ENCODE data around the gene ARL13A.
"Not testable (repeated sequence)": the region's sequence is repeated elsewhere in the genome, so short reads cannot be mapped to it uniquely, and the experiment has no call there.

The ARL13A gene

DNA sequence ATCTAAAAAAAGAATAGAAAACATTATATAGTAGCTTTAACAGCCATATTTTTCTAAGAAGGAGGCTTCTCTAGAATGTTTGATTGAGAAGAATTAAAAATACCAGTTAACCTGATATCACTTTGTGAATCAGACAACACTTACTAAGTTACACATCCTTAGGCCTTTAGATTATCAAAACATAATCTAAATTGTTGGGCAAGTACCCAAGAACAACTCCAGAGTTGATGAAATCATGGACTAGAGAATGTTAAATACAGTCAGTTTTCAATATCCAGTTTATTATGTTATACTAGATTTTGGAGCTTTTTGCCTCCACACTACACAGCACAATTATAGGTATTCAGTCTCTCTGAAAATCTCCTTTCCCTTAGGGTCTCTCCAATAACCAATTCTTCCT lies 39.6 kb downstream of the ARL13A start:
- H3K79me2 ChIP-seq (ENCODE audit: insufficient read depth, low read length) = no peaks in the 10 kb centered on the region
- H3K9ac ChIP-seq (ENCODE audit: low read length) = no peak overlapping the region
- H3K4me2 ChIP-seq (ENCODE audit: low read depth, low read length, poor library complexity, severe bottlenecking) = no peak overlapping the region
- no peak overlapping the region for H3K4me3 ChIP-seq (ENCODE audit: insufficient read depth, low read length, poor library complexity, severe bottlenecking)
- H3K9me2 ChIP-seq (replicated peaks; ENCODE audit: insufficient read depth, low read length) = no peaks in the 10 kb centered on the region
- H3F3A ChIP-seq (ENCODE audit: insufficient read depth) = no peaks in the 10 kb centered on the region
- TF ChIP-seq, protein P1, sequence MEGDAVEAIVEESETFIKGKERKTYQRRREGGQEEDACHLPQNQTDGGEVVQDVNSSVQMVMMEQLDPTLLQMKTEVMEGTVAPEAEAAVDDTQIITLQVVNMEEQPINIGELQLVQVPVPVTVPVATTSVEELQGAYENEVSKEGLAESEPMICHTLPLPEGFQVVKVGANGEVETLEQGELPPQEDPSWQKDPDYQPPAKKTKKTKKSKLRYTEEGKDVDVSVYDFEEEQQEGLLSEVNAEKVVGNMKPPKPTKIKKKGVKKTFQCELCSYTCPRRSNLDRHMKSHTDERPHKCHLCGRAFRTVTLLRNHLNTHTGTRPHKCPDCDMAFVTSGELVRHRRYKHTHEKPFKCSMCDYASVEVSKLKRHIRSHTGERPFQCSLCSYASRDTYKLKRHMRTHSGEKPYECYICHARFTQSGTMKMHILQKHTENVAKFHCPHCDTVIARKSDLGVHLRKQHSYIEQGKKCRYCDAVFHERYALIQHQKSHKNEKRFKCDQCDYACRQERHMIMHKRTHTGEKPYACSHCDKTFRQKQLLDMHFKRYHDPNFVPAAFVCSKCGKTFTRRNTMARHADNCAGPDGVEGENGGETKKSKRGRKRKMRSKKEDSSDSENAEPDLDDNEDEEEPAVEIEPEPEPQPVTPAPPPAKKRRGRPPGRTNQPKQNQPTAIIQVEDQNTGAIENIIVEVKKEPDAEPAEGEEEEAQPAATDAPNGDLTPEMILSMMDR (IDR thresholded peaks at IDR 0.05; ENCODE audit: insufficient read depth, low read length, poor library complexity, severe bottlenecking) = no peak
- no peak for TF ChIP-seq EZH2phosphoT487 (conservative IDR thresholded peaks at IDR 0.05; ENCODE audit: low read length)
- no peak overlapping the region for H2AFZ ChIP-seq (ENCODE audit: low read depth, low read length, severe bottlenecking)
- H3K27ac ChIP-seq (ENCODE audit: low read depth, low read length) = no peak overlapping the region
- H3K36me3 ChIP-seq (ENCODE audit: low read length) = peaks cover 3% of the 10 kb centered on the region; the same call in 1 of the 2 replicates
- no peaks in the 10 kb centered on the region for H3K27me3 ChIP-seq (ENCODE audit: low read length)
- no peaks in the 10 kb centered on the region for H4K20me1 ChIP-seq (ENCODE audit: low read depth, low read length)
- H3K9me3 ChIP-seq (ENCODE audit: insufficient read depth, low read length) = no peaks in the 10 kb centered on the region

DNA sequence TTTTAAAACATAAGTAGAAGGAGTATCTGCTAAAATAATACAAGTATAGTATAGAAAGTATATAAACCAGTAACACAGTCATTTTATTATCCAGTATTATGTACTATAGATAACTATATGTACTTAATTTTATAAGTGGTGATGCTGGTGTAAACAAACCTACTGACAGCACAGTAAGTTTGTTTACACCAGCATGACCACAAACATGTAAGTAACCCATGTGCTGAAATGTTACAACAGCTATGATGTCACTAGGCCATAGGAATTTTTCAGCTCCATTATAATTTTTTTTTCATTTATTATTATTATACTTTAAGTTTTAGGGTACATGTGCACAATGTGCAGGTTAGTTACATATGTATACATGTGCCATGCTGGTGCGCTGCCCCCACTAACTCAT lies 42.5 kb downstream of the ARL13A start:
- not testable (repeated sequence) for H3K9me2 ChIP-seq (replicated peaks; ENCODE audit: insufficient read depth, low read length); H3K9ac ChIP-seq (ENCODE audit: low read length); H3K27me3 ChIP-seq (ENCODE audit: low read length); H2AFZ ChIP-seq (ENCODE audit: low read depth, low read length, severe bottlenecking); H3K79me2 ChIP-seq (ENCODE audit: insufficient read depth, low read length); H3F3A ChIP-seq (ENCODE audit: insufficient read depth); H4K20me1 ChIP-seq (ENCODE audit: low read depth, low read length); H3K36me3 ChIP-seq (ENCODE audit: low read length); H3K9me3 ChIP-seq (ENCODE audit: insufficient read depth, low read length); H3K4me3 ChIP-seq (ENCODE audit: insufficient read depth, low read length, poor library complexity, severe bottlenecking); H3K4me2 ChIP-seq (ENCODE audit: low read depth, low read length, poor library complexity, severe bottlenecking); H3K27ac ChIP-seq (ENCODE audit: low read depth, low read length)

DNA sequence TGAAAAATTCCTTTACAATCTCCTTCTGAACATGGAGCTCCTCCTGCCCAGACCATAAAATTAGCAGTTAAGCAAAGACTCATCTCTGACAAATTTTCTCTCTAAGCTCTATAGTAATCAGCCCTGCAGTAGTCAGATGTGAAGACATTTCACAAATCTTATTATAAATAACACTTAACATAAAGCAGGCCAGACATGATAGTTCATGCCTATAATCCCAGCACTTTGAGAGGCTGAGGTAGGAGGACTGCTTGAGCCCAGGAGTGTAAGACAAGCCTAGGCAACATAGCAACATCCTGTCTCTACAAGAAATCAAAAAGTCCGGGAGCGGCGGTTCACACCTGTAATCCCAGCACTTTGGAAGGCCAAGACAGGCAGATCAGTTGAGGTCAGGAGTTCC lies 52.5 kb downstream of the ARL13A start:
- no peak overlapping the region for H2AFZ ChIP-seq (ENCODE audit: low read depth, low read length, severe bottlenecking)
- no peaks in the 10 kb centered on the region for H3K27me3 ChIP-seq (ENCODE audit: low read length)
- H3K27ac ChIP-seq (ENCODE audit: low read depth, low read length) = no peak overlapping the region
- no peak overlapping the region for H3K9ac ChIP-seq (ENCODE audit: low read length)
- H3F3A ChIP-seq (ENCODE audit: insufficient read depth) = no peaks in the 10 kb centered on the region
- no peaks in the 10 kb centered on the region for H3K79me2 ChIP-seq (ENCODE audit: insufficient read depth, low read length)
- no peaks in the 10 kb centered on the region for H3K9me3 ChIP-seq (ENCODE audit: insufficient read depth, low read length)
- H4K20me1 ChIP-seq (ENCODE audit: low read depth, low read length) = no peaks in the 10 kb centered on the region
- H3K36me3 ChIP-seq (ENCODE audit: low read length) = no peaks in the 10 kb centered on the region
- H3K9me2 ChIP-seq (replicated peaks; ENCODE audit: insufficient read depth, low read length) = no peaks in the 10 kb centered on the region
- H3K4me3 ChIP-seq (ENCODE audit: insufficient read depth, low read length, poor library complexity, severe bottlenecking) = no peak overlapping the region
- TF ChIP-seq, protein P1 (IDR thresholded peaks at IDR 0.05; ENCODE audit: insufficient read depth, low read length, poor library complexity, severe bottlenecking) = no peak
- no peak for TF ChIP-seq EZH2phosphoT487 (conservative IDR thresholded peaks at IDR 0.05; ENCODE audit: low read length)
- no peak overlapping the region for H3K4me2 ChIP-seq (ENCODE audit: low read depth, low read length, poor library complexity, severe bottlenecking)

DNA sequence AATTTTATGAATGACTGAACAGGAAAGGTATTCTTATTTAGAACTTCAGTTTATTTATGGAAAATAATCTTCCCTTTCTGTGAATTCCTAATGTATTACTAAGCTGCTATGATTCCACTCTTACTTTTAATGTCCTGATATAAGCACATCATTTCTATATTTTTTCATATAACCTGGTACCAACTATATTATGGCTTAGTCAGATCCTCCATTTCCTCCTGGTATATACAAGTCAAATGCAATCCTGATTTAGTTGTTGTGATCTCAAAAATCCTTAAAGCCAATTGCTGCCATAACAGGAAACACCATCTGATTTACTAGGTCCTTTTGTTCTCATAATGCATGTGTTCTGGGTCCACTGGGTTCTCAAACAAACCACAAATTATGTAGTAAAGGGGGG lies 55.6 kb downstream of the ARL13A start:
- Histone ChIP-seq H3K4me2 (ENCODE audit: low read depth, low read length, poor library complexity, severe bottlenecking) (no peak overlapping the region), H3F3A (ENCODE audit: insufficient read depth) (no peaks in the 10 kb centered on the region), H3K36me3 (ENCODE audit: low read length) (no peaks in the 10 kb centered on the region), H3K9me2 (replicated peaks; ENCODE audit: insufficient read depth, low read length) (no peaks in the 10 kb centered on the region), H3K9ac (ENCODE audit: low read length) (no peak overlapping the region), H3K27me3 (ENCODE audit: low read length) (no peaks in the 10 kb centered on the region), H2AFZ (ENCODE audit: low read depth, low read length, severe bottlenecking) (no peak overlapping the region), H3K9me3 (ENCODE audit: insufficient read depth, low read length) (no peaks in the 10 kb centered on the region), H3K79me2 (ENCODE audit: insufficient read depth, low read length) (no peaks in the 10 kb centered on the region), H3K27ac (ENCODE audit: low read depth, low read length) (no peak overlapping the region), H3K4me3 (ENCODE audit: insufficient read depth, low read length, poor library complexity, severe bottlenecking) (no peak overlapping the region), H4K20me1 (ENCODE audit: low read depth, low read length) (no peaks in the 10 kb centered on the region)
- TF ChIP-seq, protein P1 (IDR thresholded peaks at IDR 0.05; ENCODE audit: insufficient read depth, low read length, poor library complexity, severe bottlenecking) = no peak
- TF ChIP-seq EZH2phosphoT487 (conservative IDR thresholded peaks at IDR 0.05; ENCODE audit: low read length) = no peak
